HG02885 (cell line): ENCODE results near the gene FBXW11.

ENCODE experiments used
- ATAC-seq: cut with Tn5 transposase; IDR thresholded peaks from one replicate; pipeline ENCODE4 v1.9.1; 2021; ENCODE audit warnings: mild to moderate bottlenecking; ENCODE audit not compliant: unreplicated experiment, poor library complexity

Gene FBXW11

GRCh38 chr5:171848486-171848885 lies 158.0 kb downstream of the FBXW11 start:
- ATAC-seq: no peak

- ATAC-seq: no peak
These were observed 158.4 kb downstream of the FBXW11 start for GRCh38 chr5:171848006-171848405.

GRCh38 chr5:171847026-171847425 lies 159.4 kb downstream of the FBXW11 start:
- ATAC-seq: no peak

DNA sequence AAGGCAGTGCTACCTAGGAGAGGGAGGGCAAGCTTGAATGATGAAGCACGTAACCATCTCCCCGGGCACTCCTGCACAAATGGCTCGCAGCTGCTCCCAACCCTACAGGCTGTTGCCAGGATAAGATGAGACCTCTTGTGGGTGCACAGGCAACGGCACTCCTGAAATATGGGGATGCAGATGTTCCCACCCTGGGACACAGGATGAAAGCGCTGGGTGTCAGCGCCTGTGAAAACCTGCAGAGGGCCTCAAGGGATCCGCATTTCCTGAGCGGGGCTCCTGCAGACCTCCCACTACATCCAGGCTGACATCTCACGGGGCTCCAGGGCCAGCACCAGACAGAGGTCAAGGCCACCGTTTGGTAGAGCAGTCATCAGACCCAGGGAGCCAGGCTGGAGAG lies 160.1 kb downstream of the FBXW11 start:
- no peak for ATAC-seq

GRCh38 chr5:171845857-171846256 lies 160.6 kb downstream of the FBXW11 start:
- ATAC-seq: no peak

DNA sequence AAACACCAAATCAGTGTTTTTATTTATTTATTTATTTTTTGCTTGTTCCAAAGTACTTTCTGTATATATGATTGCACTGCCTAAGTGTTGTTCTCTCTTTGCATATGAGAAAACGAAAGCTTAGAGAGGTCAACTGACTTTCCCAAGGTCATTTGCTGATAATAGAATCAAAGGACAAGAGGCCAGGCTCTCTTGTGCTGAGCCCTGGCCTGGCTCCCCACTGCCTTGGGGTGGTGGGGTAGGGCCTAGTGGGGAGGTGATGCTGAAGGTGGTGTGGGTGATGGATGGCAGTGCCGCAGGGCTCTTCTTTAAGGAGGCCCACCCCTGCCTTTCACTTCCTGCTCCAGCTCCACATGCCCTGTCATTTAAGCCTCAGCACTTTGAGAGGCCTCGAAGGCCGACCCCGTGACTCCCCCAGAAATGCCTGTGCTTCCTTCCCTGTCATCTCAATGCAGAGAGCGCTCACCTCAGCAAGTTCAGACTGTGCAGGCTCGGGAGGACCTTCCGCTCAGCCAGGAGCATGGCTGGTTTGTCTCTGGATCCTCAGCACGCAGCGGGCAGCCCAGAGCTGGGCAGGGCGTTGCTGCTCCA lies 161.3 kb downstream of the FBXW11 start:
- ATAC-seq: no peak

- ATAC-seq: no peak
These were observed 163.6 kb downstream of the FBXW11 start for GRCh38 chr5:171842777-171843328.

- no peak for ATAC-seq
These were observed 164.3 kb downstream of the FBXW11 start for GRCh38 chr5:171841984-171842776.

DNA sequence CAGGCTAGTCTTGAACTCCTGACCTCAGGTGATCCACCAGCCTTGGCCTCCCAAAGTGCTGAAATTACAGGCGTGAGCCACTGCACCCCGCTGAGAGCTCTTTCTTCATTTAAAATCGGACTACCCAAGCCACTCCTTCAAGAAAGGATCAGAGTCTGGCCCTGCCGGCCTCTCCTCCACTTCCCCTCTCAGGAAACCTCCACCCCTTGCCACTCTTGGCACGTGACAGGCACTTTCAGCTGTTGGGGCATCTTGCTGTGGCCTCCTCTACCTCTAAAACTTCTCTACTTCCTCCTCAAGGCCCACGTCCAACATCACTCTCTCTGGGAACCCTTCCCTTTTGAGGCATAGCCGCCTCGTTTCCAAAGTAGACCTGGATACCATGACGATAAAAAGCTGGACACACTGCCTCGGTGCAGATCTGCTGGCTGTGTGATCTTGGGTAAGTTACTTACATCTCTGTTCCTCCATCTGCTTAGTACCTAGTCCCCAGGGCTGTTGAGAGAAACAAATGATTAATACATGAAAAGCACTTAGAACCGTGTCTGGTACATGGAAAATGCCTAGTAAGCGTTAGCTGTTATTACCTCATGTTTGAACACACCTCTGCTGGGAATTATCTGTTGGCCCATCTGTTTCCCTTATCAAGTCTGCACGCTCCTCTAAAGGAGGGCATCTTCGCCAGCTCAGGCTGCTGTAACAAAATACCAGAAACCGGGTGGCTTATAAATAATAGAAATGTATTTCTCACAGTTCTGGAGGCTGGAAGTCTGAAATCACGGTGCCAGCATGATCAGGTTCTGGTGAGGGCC lies 165.5 kb downstream of the FBXW11 start:
- no peak for ATAC-seq

GRCh38 chr5:171840066-171840465 lies 166.4 kb downstream of the FBXW11 start:
- ATAC-seq: no peak

- ATAC-seq: no peak
These were observed 167.3 kb downstream of the FBXW11 start for GRCh38 chr5:171839112-171839511.

- ATAC-seq: no peak
These were observed 168.4 kb downstream of the FBXW11 start for GRCh38 chr5:171838066-171838465.

GRCh38 chr5:171837522-171837921 lies 168.9 kb downstream of the FBXW11 start:
- ATAC-seq: no peak

GRCh38 chr5:171835066-171835465 lies 171.4 kb downstream of the FBXW11 start:
- ATAC-seq: no peak

DNA sequence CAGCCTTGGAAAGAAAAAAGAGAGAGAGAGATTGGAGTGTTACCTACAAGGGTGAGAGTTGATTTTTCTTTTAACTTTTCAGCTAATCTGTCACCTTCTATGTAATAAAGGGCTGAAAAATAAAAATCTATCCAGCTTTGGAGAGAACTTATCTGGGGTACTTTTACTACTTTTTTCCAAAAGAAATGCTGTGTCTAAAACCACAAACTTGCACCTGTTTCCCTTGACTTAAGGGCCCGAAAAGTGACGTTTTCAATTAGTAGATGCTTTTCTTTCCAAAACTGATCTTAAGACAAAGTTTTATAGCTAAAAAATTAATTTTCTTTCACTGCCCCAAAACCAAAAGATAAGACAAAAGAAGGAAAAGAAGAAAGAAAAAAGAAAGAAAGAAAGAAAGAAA lies 172.0 kb downstream of the FBXW11 start:
- ATAC-seq: no peak

DNA sequence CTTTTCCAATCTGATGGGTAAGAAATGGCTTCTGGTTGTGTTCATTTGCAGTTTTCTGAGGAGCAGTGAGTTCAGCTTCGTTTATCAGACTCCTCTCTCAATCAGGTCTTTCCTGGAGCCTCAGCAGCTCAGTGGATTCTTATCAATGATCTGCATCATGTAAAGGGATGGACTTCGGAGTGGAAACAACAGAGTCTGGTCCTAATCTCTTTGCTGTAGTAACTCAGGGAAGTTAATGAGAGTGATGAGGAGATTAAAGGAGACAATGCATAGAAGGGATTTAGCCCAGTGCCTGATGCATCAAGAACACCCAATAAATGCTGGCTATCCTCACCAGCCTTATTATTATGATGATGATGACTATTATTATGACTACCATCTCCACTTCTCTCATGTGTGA lies 173.7 kb downstream of the FBXW11 start:
- no peak for ATAC-seq

- ATAC-seq: no peak
These were observed 175.8 kb downstream of the FBXW11 start for GRCh38 chr5:171830686-171831085.

- no peak for ATAC-seq
These were observed 179.3 kb downstream of the FBXW11 start for GRCh38 chr5:171827162-171827561.

- no peak for ATAC-seq
These were observed 180.3 kb downstream of the FBXW11 start for GRCh38 chr5:171826132-171826531.

GRCh38 chr5:171825051-171825450 lies 181.4 kb downstream of the FBXW11 start:
- ATAC-seq: no peak

DNA sequence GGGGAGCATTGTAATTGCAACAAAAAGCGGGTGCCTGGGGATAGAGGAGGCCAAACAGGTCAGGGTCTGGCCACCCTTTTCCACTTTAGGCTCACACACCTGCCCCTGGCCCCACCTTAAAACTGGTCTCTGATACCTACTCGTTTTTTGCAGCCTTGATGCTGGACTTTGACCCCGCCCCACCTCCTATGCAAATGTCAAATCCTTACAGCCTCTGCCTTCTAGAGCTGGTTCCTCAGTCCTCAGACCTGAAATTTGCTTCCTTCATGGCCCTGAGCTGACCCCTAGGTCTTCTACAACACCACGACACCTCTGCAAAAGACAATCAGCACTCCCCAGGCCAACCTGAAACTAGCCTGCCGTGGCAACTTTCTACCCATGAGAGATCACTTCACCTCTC lies 183.2 kb downstream of the FBXW11 start:
- no peak for ATAC-seq
